Activated naive CD8-positive, alpha-beta T cell treated with anti-CD3 and anti-CD28 coated beads, Interleukin-2, amount 50 U/mL, for 24 hours (primary cell): ENCODE results near the gene GRM7.

Experiments used
- ATAC-seq: fragments of 150-1000 bp; cut with Tn5 transposase; one replicate; pipeline ENCODE4 v1.10.0; 2021
- DNase-seq: peaks from one replicate; pipeline ENCODE4 v3.0.0; 2021
- H3K27ac Mint-ChIP-seq: one replicate; pipeline ENCODE4 v1.8.0; 2021; ENCODE audit warnings: mild to moderate bottlenecking, mixed read lengths
- H3K27me3 Mint-ChIP-seq: one replicate; pipeline ENCODE4 v1.8.0; 2021; ENCODE audit warnings: mixed read lengths
- H3K36me3 Mint-ChIP-seq: one replicate; pipeline ENCODE4 v1.8.0; 2021; ENCODE audit warnings: low read depth, mixed read lengths
- H3K4me1 Mint-ChIP-seq: one replicate; pipeline ENCODE4 v1.8.0; 2021; ENCODE audit warnings: mixed read lengths
- H3K4me3 Mint-ChIP-seq: one replicate; pipeline ENCODE4 v1.8.0; 2021; ENCODE audit warnings: mild to moderate bottlenecking, moderate library complexity, mixed read lengths
- H3K9me3 Mint-ChIP-seq: one replicate; pipeline ENCODE4 v1.8.0; 2021; ENCODE audit warnings: mixed read lengths

Gene GRM7

GRCh38 chr3:7146529-7146928 is 285.6 kb downstream of the GRM7 start:
- Mint-ChIP-seq H3K27ac (no peak overlapping the region), H3K27me3 (no peaks in the 10 kb centered on the region), H3K36me3 (no peaks in the 10 kb centered on the region), H3K4me1 (no peaks in the 10 kb centered on the region), H3K4me3 (no peak overlapping the region), H3K9me3 (peaks cover 10% of the 10 kb centered on the region)
- DNase-seq (no peak), ATAC-seq (no peak)

- ATAC-seq (no peak), DNase-seq (no peak)
- no peaks in the 10 kb centered on the region for H3K27me3 Mint-ChIP-seq
- H3K27ac Mint-ChIP-seq: no peak overlapping the region
- H3K36me3 Mint-ChIP-seq: no peaks in the 10 kb centered on the region
- no peak overlapping the region for H3K4me3 Mint-ChIP-seq
- no peaks in the 10 kb centered on the region for H3K9me3 Mint-ChIP-seq
- no peaks in the 10 kb centered on the region for H3K4me1 Mint-ChIP-seq
These were observed 297.6 kb downstream of the GRM7 start for GRCh38 chr3:7158516-7158915.

- Mint-ChIP-seq H3K4me3 (no peak overlapping the region), H3K27ac (no peak overlapping the region), H3K9me3 (no peaks in the 10 kb centered on the region), H3K36me3 (no peaks in the 10 kb centered on the region), H3K27me3 (no peaks in the 10 kb centered on the region), H3K4me1 (no peaks in the 10 kb centered on the region)
- DNase-seq (no peak), ATAC-seq (no peak)
These were observed 299.8 kb downstream of the GRM7 start for GRCh38 chr3:7160689-7161088.

GRCh38 chr3:7166460-7166859 is 305.5 kb downstream of the GRM7 start:
- Mint-ChIP-seq H3K4me1 (no peaks in the 10 kb centered on the region), H3K4me3 (no peak overlapping the region), H3K9me3 (no peaks in the 10 kb centered on the region), H3K36me3 (no peaks in the 10 kb centered on the region), H3K27ac (no peak overlapping the region), H3K27me3 (no peaks in the 10 kb centered on the region)
- ATAC-seq (no peak), DNase-seq (no peak)

GRCh38 chr3:7171493-7171892 is 310.6 kb downstream of the GRM7 start:
- Mint-ChIP-seq H3K27ac (no peak overlapping the region), H3K27me3 (no peaks in the 10 kb centered on the region), H3K4me1 (no peaks in the 10 kb centered on the region), H3K4me3 (no peak overlapping the region), H3K9me3 (peaks cover under 1% of the 10 kb centered on the region), H3K36me3 (no peaks in the 10 kb centered on the region)
- DNase-seq (no peak), ATAC-seq (no peak)

GRCh38 chr3:7172996-7173395 is 312.1 kb downstream of the GRM7 start:
- Mint-ChIP-seq H3K27me3 (no peaks in the 10 kb centered on the region), H3K4me1 (no peaks in the 10 kb centered on the region), H3K9me3 (peaks cover 4% of the 10 kb centered on the region), H3K4me3 (no peak overlapping the region), H3K27ac (no peak overlapping the region), H3K36me3 (no peaks in the 10 kb centered on the region)
- no peak for DNase-seq
- ATAC-seq: no peak

GRCh38 chr3:7188551-7188950 is 327.6 kb downstream of the GRM7 start:
- H3K27me3 Mint-ChIP-seq: no peaks in the 10 kb centered on the region
- no peaks in the 10 kb centered on the region for H3K36me3 Mint-ChIP-seq
- no peaks in the 10 kb centered on the region for H3K4me1 Mint-ChIP-seq
- ATAC-seq (no peak), DNase-seq (no peak)
- H3K27ac Mint-ChIP-seq: no peak overlapping the region
- H3K9me3 Mint-ChIP-seq: peaks cover 7% of the 10 kb centered on the region
- no peak overlapping the region for H3K4me3 Mint-ChIP-seq

GRCh38 chr3:7190095-7190494 is 329.2 kb downstream of the GRM7 start:
- Mint-ChIP-seq H3K9me3 (peaks cover 4% of the 10 kb centered on the region), H3K27ac (no peak overlapping the region), H3K27me3 (no peaks in the 10 kb centered on the region), H3K4me1 (no peaks in the 10 kb centered on the region), H3K4me3 (no peak overlapping the region), H3K36me3 (no peaks in the 10 kb centered on the region)
- ATAC-seq (no peak), DNase-seq (no peak)

- DNase-seq (no peak), ATAC-seq (no peak)
- H3K36me3 Mint-ChIP-seq: no peaks in the 10 kb centered on the region
- no peak overlapping the region for H3K4me3 Mint-ChIP-seq
- no peaks in the 10 kb centered on the region for H3K27me3 Mint-ChIP-seq
- H3K4me1 Mint-ChIP-seq: no peaks in the 10 kb centered on the region
- no peak overlapping the region for H3K27ac Mint-ChIP-seq
- no peaks in the 10 kb centered on the region for H3K9me3 Mint-ChIP-seq
These were observed 332.4 kb downstream of the GRM7 start for GRCh38 chr3:7193269-7193668.

- Mint-ChIP-seq H3K27ac (no peak overlapping the region), H3K27me3 (no peaks in the 10 kb centered on the region), H3K4me3 (no peak overlapping the region), H3K4me1 (no peaks in the 10 kb centered on the region), H3K9me3 (no peaks in the 10 kb centered on the region), H3K36me3 (no peaks in the 10 kb centered on the region)
- DNase-seq (no peak), ATAC-seq (no peak)
These were observed 333.3 kb downstream of the GRM7 start for GRCh38 chr3:7194071-7194835.

- H3K4me3 Mint-ChIP-seq: no peak overlapping the region
- no peak overlapping the region for H3K27ac Mint-ChIP-seq
- H3K4me1 Mint-ChIP-seq: no peaks in the 10 kb centered on the region
- H3K36me3 Mint-ChIP-seq: no peaks in the 10 kb centered on the region
- DNase-seq (no peak), ATAC-seq (no peak)
- H3K9me3 Mint-ChIP-seq: peaks cover 4% of the 10 kb centered on the region
- no peaks in the 10 kb centered on the region for H3K27me3 Mint-ChIP-seq
These were observed 335.0 kb downstream of the GRM7 start for GRCh38 chr3:7195934-7196333.

- Mint-ChIP-seq H3K27me3 (no peaks in the 10 kb centered on the region), H3K9me3 (peaks cover 4% of the 10 kb centered on the region), H3K27ac (no peak overlapping the region), H3K36me3 (no peaks in the 10 kb centered on the region), H3K4me1 (no peaks in the 10 kb centered on the region), H3K4me3 (no peak overlapping the region)
- ATAC-seq (no peak), DNase-seq (no peak)
These were observed 340.9 kb downstream of the GRM7 start for GRCh38 chr3:7201784-7202183.

GRCh38 chr3:7203969-7204847 is 343.3 kb downstream of the GRM7 start:
- Mint-ChIP-seq H3K27me3 (no peaks in the 10 kb centered on the region), H3K36me3 (no peaks in the 10 kb centered on the region), H3K9me3 (peaks cover 4% of the 10 kb centered on the region), H3K4me3 (no peak overlapping the region), H3K27ac (no peak overlapping the region), H3K4me1 (no peaks in the 10 kb centered on the region)
- ATAC-seq (no peak), DNase-seq (no peak)

- H3K4me1 Mint-ChIP-seq: no peaks in the 10 kb centered on the region
- DNase-seq (no peak), ATAC-seq (no peak)
- H3K9me3 Mint-ChIP-seq: peaks cover 2% of the 10 kb centered on the region
- no peak overlapping the region for H3K27ac Mint-ChIP-seq
- H3K27me3 Mint-ChIP-seq: no peaks in the 10 kb centered on the region
- no peak overlapping the region for H3K4me3 Mint-ChIP-seq
- H3K36me3 Mint-ChIP-seq: no peaks in the 10 kb centered on the region
These were observed 343.9 kb downstream of the GRM7 start for GRCh38 chr3:7204848-7205156.

- H3K9me3 Mint-ChIP-seq: no peaks in the 10 kb centered on the region
- H3K4me1 Mint-ChIP-seq: no peaks in the 10 kb centered on the region
- DNase-seq (no peak), ATAC-seq (no peak)
- no peak overlapping the region for H3K27ac Mint-ChIP-seq
- no peaks in the 10 kb centered on the region for H3K36me3 Mint-ChIP-seq
- H3K27me3 Mint-ChIP-seq: no peaks in the 10 kb centered on the region
- H3K4me3 Mint-ChIP-seq: no peak overlapping the region
These were observed 344.6 kb downstream of the GRM7 start for GRCh38 chr3:7205535-7205934.
